ENCODE results near the gene POLR2B.
"Not testable (repeated sequence)": the region's sequence is repeated elsewhere in the genome, so short reads cannot be mapped to it uniquely, and the experiment has no call there.

GRCh38 chr4:57047046-57047445 is 68.3 kb downstream of the POLR2B start:
- not testable (repeated sequence) for TF ChIP-seq CTCF (conservative IDR thresholded peaks at IDR 0.05); EZH2 (IDR thresholded peaks at IDR 0.05; ENCODE audit: low read depth)

Data from PC-9 (cell line).